Ascending aorta (tissue), 2 donors: ENCODE results near the gene RGSL1. TPM values are rescaled to one million over a fixed set of nuclear protein-coding genes. Genes with fewer than 3 reads are reported as not detected.
"Not testable (repeated sequence)": the region's sequence is repeated elsewhere in the genome, so short reads cannot be mapped to it uniquely, and the experiment has no call there.

Experiments used
- DNase-seq, 2 donors: peaks; one replicate each; pipeline ENCODE4 v3.0.0-alpha.2; 2019; ENCODE audit warnings: low spot score in 2 of 2
- H3K27ac ChIP-seq, 2 donors: fragments of 200-600 bp; sonication (generic); one replicate each; pipeline ENCODE4 v1.5.1; 2016 to 2017; ENCODE audit warnings: mild to moderate bottlenecking in 1 of 2
- H3K27me3 ChIP-seq: fragments of 200-600 bp; sonication (generic); one replicate; pipeline ENCODE4 v1.5.1; 2017
- H3K36me3 ChIP-seq, 2 donors: fragments of 200-600 bp; sonication (generic); one replicate each; pipeline ENCODE4 v1.5.1; 2016
- H3K4me1 ChIP-seq, 2 donors: fragments of 200-600 bp; sonication (generic); one replicate each; pipeline ENCODE4 v1.5.1; 2016 to 2017; ENCODE audit warnings: mild to moderate bottlenecking in 1 of 2
- H3K4me3 ChIP-seq, 2 donors: fragments of 200-600 bp; sonication (generic); one replicate each; pipeline ENCODE4 v1.5.1; 2016 to 2017; ENCODE audit warnings: mild to moderate bottlenecking in 1 of 2
- H3K9me3 ChIP-seq, 2 donors: fragments of 200-600 bp; sonication (generic); one replicate each; pipeline ENCODE4 v1.5.1; 2016
- CTCF ChIP-seq, 3 experiments: fragments of 200-600 bp in 2 of 3; fragments of 450-650 bp in 1 of 3; sonication (generic) in 2 of 3; IDR thresholded peaks; one replicate each; pipeline ENCODE4 v1.5.1; 2016 to 2019; ENCODE audit warnings: antibody characterized with exemption in 3 of 3, mild to moderate bottlenecking in 1 of 3, moderate library complexity in 1 of 3
- intact Hi-C: fragments of 100-400 bp; cut with DNase I; formaldehyde crosslinking; loops from one replicate; pipeline ENCODE4 v1.15.1; 2023
- total RNA-seq: library from RNA; depleted of rRNA; stranded (reverse); fragments of >200 nt; gene quantifications from one replicate; pipeline ENCODE4 v1.1.0, GENCODE V29; 2016

Gene RGSL1
- total RNA-seq, 1 donor from 2014 or later, result not detected

GRCh38 chr1:182520736-182521135 lies 70.8 kb downstream of the RGSL1 start:
- no peaks in the 10 kb centered on the region for H3K4me1 ChIP-seq
- no peak for DNase-seq
- no peaks in the 10 kb centered on the region for H3K27me3 ChIP-seq
- no peak overlapping the region for H3K27ac ChIP-seq
- no peak overlapping the region for H3K4me3 ChIP-seq
- no peaks in the 10 kb centered on the region for H3K36me3 ChIP-seq
- intact Hi-C loops, result no loop called here
- no peak for TF ChIP-seq CTCF (IDR thresholded peaks at IDR 0.05)
- H3K9me3 ChIP-seq, result peaks cover 0 to 24% of the 10 kb centered on the region in 2 donors

- Histone ChIP-seq H3K27ac (no peak overlapping the region), H3K9me3 (peaks cover 0 to 23% of the 10 kb centered on the region in 2 donors), H3K27me3 (no peaks in the 10 kb centered on the region), H3K36me3 (no peaks in the 10 kb centered on the region), H3K4me3 (no peak overlapping the region), H3K4me1 (no peaks in the 10 kb centered on the region)
- intact Hi-C loops, result no loop called here
- DNase-seq, result no peak
- TF ChIP-seq CTCF (IDR thresholded peaks at IDR 0.05), result no peak
Measured at GRCh38 chr1:182525342-182525741, 75.4 kb downstream of the RGSL1 start.

GRCh38 chr1:182527680-182528079 lies 77.7 kb downstream of the RGSL1 start:
- no peaks in the 10 kb centered on the region for H3K27me3 ChIP-seq
- H3K4me3 ChIP-seq, result no peak overlapping the region
- no peak overlapping the region for H3K27ac ChIP-seq
- H3K36me3 ChIP-seq, result no peaks in the 10 kb centered on the region
- peaks cover 0 to 23% of the 10 kb centered on the region in 2 donors for H3K9me3 ChIP-seq
- no peak for TF ChIP-seq CTCF (IDR thresholded peaks at IDR 0.05)
- no peak for DNase-seq
- H3K4me1 ChIP-seq, result no peaks in the 10 kb centered on the region
- intact Hi-C loops, result no loop called here

GRCh38 chr1:182528206-182528605 lies 78.3 kb downstream of the RGSL1 start:
- H3K27ac ChIP-seq, DNase-seq, H3K4me1 ChIP-seq, H3K36me3 ChIP-seq, H3K27me3 ChIP-seq, intact Hi-C loops, H3K4me3 ChIP-seq: not testable (repeated sequence)
- H3K9me3 ChIP-seq, result peaks cover 0 to 23% of the 10 kb centered on the region in 2 donors

- H3K36me3 ChIP-seq, result no peaks in the 10 kb centered on the region
- no peaks in the 10 kb centered on the region for H3K4me1 ChIP-seq
- intact Hi-C loops, result no loop called here
- H3K27me3 ChIP-seq, result no peaks in the 10 kb centered on the region
- no peak for TF ChIP-seq CTCF (IDR thresholded peaks at IDR 0.05)
- no peak for DNase-seq
- H3K4me3 ChIP-seq, result no peak overlapping the region
- no peaks in the 10 kb centered on the region for H3K9me3 ChIP-seq
- H3K27ac ChIP-seq, result no peak overlapping the region
Measured at GRCh38 chr1:182533896-182534295, 84.0 kb downstream of the RGSL1 start.

- no peaks in the 10 kb centered on the region for H3K27me3 ChIP-seq
- no peak overlapping the region for H3K4me3 ChIP-seq
- no peak for DNase-seq
- no peaks in the 10 kb centered on the region for H3K4me1 ChIP-seq
- no peak for TF ChIP-seq CTCF (IDR thresholded peaks at IDR 0.05)
- intact Hi-C loops, result no loop called here
- no peaks in the 10 kb centered on the region for H3K9me3 ChIP-seq
- H3K27ac ChIP-seq, result no peak overlapping the region
- no peaks in the 10 kb centered on the region for H3K36me3 ChIP-seq
Measured at GRCh38 chr1:182549346-182549745, 99.4 kb downstream of the RGSL1 start.
